OCI-LY7 (cell line): ENCODE data around the gene SYNGR3. TPM values are rescaled to one million over a fixed set of nuclear protein-coding genes. Genes with fewer than 3 reads are reported as not detected.

ENCODE experiments used
- BruUV-seq: library from RNA; stranded (reverse); fragments of 400-500 nt; replicated peaks from 2 replicates; lab custom pipeline; 2021; lab: Mats Ljungman, UMichigan
- CTCF ChIA-PET: fragments of 300-600 bp; sonication (Branson Sonifier 250); formaldehyde crosslinking; loops from one replicate; lab custom pipeline; 2022; ENCODE audit warnings: antibody characterized with exemption; ENCODE audit not compliant: unreplicated experiment; lab: Charles Lee
- POLR2A ChIA-PET: fragments of 300-600 bp; sonication (Branson Sonifier 250); formaldehyde crosslinking; loops from one replicate; lab custom pipeline; 2022; ENCODE audit warnings: antibody characterized with exemption; lab: Charles Lee
- DNase-seq: peaks from one replicate; pipeline ENCODE4 v3.0.0-alpha.2; 2015; ENCODE audit warnings: low spot score
- H2AFZ ChIP-seq: fragments of 200-600 bp; sonication (generic), shearing (Covaris generic); 2 replicates; pipeline ENCODE4 v1.6.1; 2014; ENCODE audit warnings: mild to moderate bottlenecking, antibody characterized with exemption, low read length, moderate library complexity
- H3K27ac ChIP-seq: fragments of 200-600 bp; sonication (generic); 2 replicates; pipeline ENCODE4 v1.5.1; 2014; ENCODE audit warnings: mixed run types, low read depth, mild to moderate bottlenecking, moderate library complexity, low read length, inconsistent platforms; ENCODE audit not compliant: poor library complexity, severe bottlenecking
- H3K36me3 ChIP-seq: fragments of 200-600 bp; sonication (generic); 2 replicates; pipeline ENCODE4 v1.6.1; 2014; ENCODE audit warnings: mild to moderate bottlenecking, antibody characterized with exemption, low read length, moderate library complexity, mixed read lengths; ENCODE audit not compliant: insufficient read depth
- H3K4me1 ChIP-seq: fragments of 200-600 bp; sonication (generic); 2 replicates; pipeline ENCODE4 v1.5.1; 2014; ENCODE audit warnings: mild to moderate bottlenecking, low read length; ENCODE audit not compliant: insufficient read depth, poor library complexity, severe bottlenecking
- H3K4me2 ChIP-seq: fragments of 200-600 bp; sonication (generic); 2 replicates; pipeline ENCODE4 v1.6.1; 2014; ENCODE audit warnings: mild to moderate bottlenecking, low read length
- H3K4me3 ChIP-seq: fragments of 200-600 bp; sonication (generic); 2 replicates; pipeline ENCODE4 v1.5.1; 2014; ENCODE audit warnings: mild to moderate bottlenecking, low read depth, low read length; ENCODE audit not compliant: poor library complexity, severe bottlenecking
- H3K79me2 ChIP-seq: fragments of 200-600 bp; sonication (generic); 2 replicates; pipeline ENCODE4 v1.6.1; 2016; ENCODE audit warnings: low read depth, mild to moderate bottlenecking, low read length, moderate library complexity, mixed read lengths; ENCODE audit not compliant: insufficient read depth
- H3K9me2 ChIP-seq: fragments of 200-600 bp; sonication (generic); 2 replicates; pipeline ENCODE4 v1.6.1; 2016; ENCODE audit warnings: mild to moderate bottlenecking, low read length, mixed read lengths; ENCODE audit not compliant: insufficient read depth
- H3K9me3 ChIP-seq: fragments of 200-600 bp; sonication (generic); 2 replicates; pipeline ENCODE4 v1.6.1; 2014; ENCODE audit warnings: mild to moderate bottlenecking, mixed run types, low read length, mixed read lengths
- H4K20me1 ChIP-seq: fragments of 200-600 bp; sonication (generic); 2 replicates; pipeline ENCODE4 v1.6.1; 2014; ENCODE audit warnings: mild to moderate bottlenecking, antibody characterized with exemption, low read length, moderate library complexity, mixed read lengths; ENCODE audit not compliant: insufficient read depth
- EZH2phosphoT487 ChIP-seq: fragments of 200-600 bp; sonication (generic); IDR thresholded peaks from 2 replicates; pipeline ENCODE4 v1.6.1; 2018; ENCODE audit warnings: low read depth, borderline replicate concordance, mild to moderate bottlenecking, mixed run types, antibody characterized with exemption, low read length, moderate library complexity, mixed read lengths
- intact Hi-C: fragments of 100-400 bp; cut with micrococcal nuclease; formaldehyde crosslinking; loops from one replicate; pipeline ENCODE4 v1.10.0; 2022; ENCODE audit not compliant: unreplicated experiment
- total RNA-seq, 2 experiments: library from RNA; depleted of rRNA in 1 of 2; stranded (reverse); fragments of >200 nt in 1 of 2; shearing (Covaris generic) in 1 of 2; gene quantifications; 2 replicates each; pipeline ENCODE4 v1.2.3, GENCODE V29; 2014 to 2022
- TF ChIP-seq, protein P1 (sequence below): fragments of 200-600 bp; sonication (generic); conservative IDR thresholded peaks from 2 replicates; pipeline ENCODE4 v1.5.1; 2014; ENCODE audit warnings: mild to moderate bottlenecking, antibody characterized with exemption, low read length, moderate library complexity, mixed read lengths

SYNGR3 gene
- total RNA-seq, 2 experiments from 2014 or later = 10.3 to 11.1 TPM

DNA sequence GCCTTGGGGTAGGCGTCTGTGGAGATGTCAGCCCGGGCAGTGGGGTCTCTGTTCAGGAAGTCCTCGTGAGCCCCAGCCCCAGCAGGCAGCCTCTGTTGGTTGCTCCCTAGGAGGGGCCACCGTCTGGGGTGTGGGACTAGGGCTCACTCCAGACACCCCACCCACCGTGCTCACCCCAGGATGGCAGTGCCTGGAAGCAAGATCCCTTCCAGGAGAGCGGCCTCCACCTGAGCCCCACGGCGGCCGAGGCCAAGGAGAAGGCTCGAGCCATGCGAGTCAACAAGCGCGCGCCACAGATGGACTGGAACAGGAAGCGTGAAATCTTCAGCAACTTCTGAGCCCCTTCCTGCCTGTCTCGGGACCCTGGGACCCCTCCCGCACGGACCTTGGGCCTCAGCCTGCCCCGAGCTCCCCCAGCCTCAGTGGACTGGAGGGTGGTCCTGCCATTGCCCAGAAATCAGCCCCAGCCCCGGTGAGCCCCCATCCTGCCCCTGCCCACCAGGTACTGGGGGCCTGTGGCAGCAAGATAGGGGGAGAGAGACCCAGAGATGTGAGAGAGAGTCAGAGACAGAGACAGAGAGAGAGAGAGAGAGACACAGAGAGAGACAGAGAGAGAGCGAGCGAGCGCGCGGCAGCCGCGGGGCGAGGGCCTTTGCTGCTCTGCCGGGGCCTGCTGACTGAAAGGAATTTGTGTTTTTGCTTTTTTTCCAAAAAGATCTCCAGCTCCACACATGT lies 48.0 kb downstream of the SYNGR3 start:
- no TSS peak for BruUV-seq
- H3K27ac ChIP-seq = no peak overlapping the region
- no peak overlapping the region for H3K4me3 ChIP-seq
- ChIA-PET CTCF (no interaction called here), POLR2A (no interaction called here)
- no peak overlapping the region for H2AFZ ChIP-seq
- H3K9me3 ChIP-seq = no peaks in the 10 kb centered on the region
- no peaks in the 10 kb centered on the region for H4K20me1 ChIP-seq
- no peaks in the 10 kb centered on the region for H3K36me3 ChIP-seq
- H3K9me2 ChIP-seq = no peaks in the 10 kb centered on the region
- no peak for DNase-seq
- intact Hi-C loops = no loop called here
- TF ChIP-seq EZH2phosphoT487 = no peak
- TF ChIP-seq, protein P1, sequence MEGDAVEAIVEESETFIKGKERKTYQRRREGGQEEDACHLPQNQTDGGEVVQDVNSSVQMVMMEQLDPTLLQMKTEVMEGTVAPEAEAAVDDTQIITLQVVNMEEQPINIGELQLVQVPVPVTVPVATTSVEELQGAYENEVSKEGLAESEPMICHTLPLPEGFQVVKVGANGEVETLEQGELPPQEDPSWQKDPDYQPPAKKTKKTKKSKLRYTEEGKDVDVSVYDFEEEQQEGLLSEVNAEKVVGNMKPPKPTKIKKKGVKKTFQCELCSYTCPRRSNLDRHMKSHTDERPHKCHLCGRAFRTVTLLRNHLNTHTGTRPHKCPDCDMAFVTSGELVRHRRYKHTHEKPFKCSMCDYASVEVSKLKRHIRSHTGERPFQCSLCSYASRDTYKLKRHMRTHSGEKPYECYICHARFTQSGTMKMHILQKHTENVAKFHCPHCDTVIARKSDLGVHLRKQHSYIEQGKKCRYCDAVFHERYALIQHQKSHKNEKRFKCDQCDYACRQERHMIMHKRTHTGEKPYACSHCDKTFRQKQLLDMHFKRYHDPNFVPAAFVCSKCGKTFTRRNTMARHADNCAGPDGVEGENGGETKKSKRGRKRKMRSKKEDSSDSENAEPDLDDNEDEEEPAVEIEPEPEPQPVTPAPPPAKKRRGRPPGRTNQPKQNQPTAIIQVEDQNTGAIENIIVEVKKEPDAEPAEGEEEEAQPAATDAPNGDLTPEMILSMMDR = no peak
- no peaks in the 10 kb centered on the region for H3K4me1 ChIP-seq
- no peak overlapping the region for H3K4me2 ChIP-seq
- no peaks in the 10 kb centered on the region for H3K79me2 ChIP-seq

DNA sequence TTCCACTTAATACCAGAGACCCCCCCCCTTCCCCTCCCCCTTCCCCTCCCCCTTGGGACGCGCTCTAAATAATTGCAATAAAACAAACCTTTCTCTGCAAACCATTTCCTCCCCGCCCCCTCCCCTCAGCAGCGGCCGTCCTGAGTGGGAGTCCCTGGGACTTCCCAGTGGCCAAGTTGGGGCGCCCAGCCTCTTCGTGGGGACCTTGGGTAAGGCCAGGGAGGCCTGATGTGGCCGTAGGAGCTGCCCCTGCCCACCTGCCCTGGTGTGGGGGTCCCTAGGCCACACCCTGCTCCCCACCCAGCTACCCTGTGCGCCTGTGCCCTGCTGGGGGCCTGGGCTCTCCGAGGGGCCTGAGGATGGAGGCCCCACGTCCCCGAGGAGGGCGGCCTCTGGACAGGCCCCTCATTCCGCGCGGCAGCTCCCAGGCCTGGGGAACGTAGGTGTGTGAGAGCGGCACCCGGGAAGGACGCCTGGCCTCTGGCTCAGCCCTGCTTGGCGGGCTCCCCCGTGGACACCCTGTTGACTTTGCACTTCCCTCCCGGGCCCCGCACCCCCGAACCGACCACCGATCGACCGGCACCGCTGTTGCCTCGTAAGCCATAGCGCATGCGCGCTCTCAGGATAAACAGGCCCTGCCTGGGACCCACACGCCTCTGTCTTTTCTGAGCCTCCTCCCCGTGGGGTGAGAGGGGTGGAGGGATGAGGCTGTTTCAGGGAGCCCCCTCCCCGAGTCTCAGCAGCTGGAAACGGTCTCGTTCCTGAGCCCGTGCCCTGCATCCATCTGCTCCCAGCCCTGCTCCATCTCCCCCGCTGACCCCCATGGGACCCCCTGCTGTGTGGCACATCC lies 48.8 kb downstream of the SYNGR3 start:
- Histone ChIP-seq H3K79me2 (no peaks in the 10 kb centered on the region), H3K4me1 (no peaks in the 10 kb centered on the region), H3K9me3 (no peaks in the 10 kb centered on the region), H3K4me2 (no peak overlapping the region), H4K20me1 (no peaks in the 10 kb centered on the region), H2AFZ (no peak overlapping the region), H3K36me3 (peaks cover 6% of the 10 kb centered on the region; the same call in 1 of the 2 replicates), H3K4me3 (no peak overlapping the region), H3K27ac (no peak overlapping the region), H3K9me2 (no peaks in the 10 kb centered on the region)
- no peak for DNase-seq
- intact Hi-C loops = no loop called here
- TF ChIP-seq EZH2phosphoT487 = no peak
- TF ChIP-seq, protein P1 = no peak
- ChIA-PET CTCF (no interaction called here), POLR2A (no interaction called here)
- no TSS peak for BruUV-seq
